Activated CD4-positive, alpha-beta T cell treated with anti-CD3 and anti-CD28 coated beads for 4 hours (primary cell): ENCODE measurements around the gene COL19A1.

Source experiments
- DNase-seq, 2 donors: peaks; one replicate each; pipeline ENCODE4 v3.0.0-alpha.2; 2020

The COL19A1 gene

DNA sequence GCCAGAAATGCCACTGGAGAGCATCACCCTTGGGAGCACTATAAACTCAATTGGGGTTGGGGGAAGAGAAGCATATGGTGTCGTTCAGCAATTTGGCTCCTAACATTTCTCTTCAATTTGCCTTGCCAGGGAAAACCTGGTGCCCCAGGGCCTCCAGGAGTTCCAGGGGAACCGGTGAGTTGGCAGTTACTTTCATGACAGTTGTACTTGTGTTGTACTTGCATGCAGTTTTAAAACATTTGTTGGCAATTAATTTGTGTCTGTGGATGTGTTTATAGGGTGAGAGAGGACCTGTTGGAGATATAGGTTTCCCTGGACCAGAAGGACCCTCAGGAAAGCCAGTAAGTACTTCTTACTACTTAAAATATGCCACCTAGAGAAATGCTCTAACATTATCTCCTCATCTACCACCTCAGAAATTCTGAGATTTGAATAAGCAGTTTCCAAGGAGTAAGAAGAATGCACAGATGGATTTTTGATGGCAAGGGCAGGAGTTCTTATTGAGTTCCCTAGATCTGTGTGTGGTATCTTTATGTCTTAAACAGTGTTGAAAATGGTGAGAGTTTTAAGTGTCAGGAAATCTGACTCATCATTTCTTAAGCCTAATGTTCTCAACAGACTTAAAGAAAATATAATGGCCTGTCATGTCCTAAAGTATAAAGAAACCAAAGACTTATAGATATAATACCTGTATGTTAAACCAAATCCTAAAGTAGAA, 314.0 kb downstream of the COL19A1 start:
- no peak for DNase-seq

DNA sequence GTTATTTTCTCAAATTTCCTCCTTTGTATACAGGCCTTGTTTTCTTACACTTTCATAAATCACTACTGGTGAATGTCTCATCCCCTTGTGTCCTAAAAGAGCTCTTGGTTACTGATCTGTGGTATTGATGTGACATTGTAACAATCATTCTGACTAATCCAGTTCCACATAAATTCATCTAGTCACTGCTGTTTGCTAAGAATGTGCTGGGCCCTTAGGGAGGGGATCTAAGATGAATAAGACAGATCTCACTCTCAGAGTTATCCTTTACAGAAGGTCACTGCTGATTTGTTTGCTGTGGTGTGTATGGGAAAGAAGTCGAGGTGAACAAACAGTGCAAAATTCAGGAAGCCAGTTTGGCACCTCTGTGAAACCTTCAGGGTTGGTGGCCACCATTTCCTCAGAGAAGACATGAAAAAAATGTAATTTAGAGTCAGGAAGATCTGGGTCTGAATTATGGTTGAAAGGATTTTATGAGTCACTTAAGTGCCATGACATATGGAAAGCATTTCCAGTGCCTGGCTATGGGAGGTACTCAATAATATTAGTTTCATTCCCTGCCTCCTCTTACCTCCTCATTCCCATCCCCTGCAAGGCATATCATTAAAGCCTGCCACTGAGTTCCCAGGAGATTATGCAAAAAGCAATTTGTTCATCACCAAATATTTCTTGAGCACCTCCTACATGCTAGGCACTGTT, 314.7 kb downstream of the COL19A1 start:
- DNase-seq = no peak

DNA sequence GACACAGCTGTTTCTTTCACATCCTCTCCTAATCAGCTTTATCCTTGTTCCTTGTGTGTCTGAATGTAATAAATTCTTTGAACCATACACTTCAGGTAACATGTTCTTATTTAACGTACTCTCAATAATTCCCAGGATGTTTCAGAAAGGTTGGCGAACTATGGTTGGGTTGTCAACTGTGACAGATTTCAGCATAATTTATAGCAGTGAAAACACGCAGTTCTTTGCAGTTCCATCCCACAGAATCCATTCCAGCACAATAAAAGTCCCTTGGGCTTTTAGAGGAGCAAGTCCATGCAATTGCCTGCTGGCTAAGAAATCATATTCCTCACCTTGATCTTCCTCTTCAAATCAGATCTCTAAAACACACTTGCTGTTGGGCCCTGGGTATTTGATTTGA, 317.2 kb downstream of the COL19A1 start:
- no peak for DNase-seq

- no peak for DNase-seq
These were observed 318.4 kb downstream of the COL19A1 start for GRCh38 chr6:70184723-70185122.

GRCh38 chr6:70186461-70186860, 320.1 kb downstream of the COL19A1 start:
- DNase-seq = no peak

GRCh38 chr6:70188202-70188601, 321.8 kb downstream of the COL19A1 start:
- no peak for DNase-seq

GRCh38 chr6:70194421-70194820, 328.1 kb downstream of the COL19A1 start:
- no peak for DNase-seq

GRCh38 chr6:70196531-70196930, 330.2 kb downstream of the COL19A1 start:
- DNase-seq = no peak

DNA sequence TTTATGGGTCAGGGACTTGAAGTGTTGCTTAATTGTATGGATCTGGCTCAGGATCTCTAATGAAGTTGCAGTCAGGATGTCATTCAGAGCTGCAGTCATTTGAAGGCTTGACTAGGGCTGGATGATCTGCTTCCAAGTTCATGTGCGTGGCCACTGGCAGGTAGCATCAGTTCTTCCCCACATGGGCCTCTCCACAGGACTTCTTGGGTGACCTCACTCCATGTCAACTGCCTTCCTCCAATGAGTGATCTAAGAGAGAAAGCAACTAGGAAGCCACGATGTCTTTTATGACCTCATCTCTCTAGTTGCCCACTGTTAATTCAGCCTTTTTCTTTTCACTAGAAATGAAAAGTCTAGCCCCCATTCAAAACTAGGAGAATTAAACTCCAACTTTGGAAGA, 332.4 kb downstream of the COL19A1 start:
- no peak for DNase-seq

DNA sequence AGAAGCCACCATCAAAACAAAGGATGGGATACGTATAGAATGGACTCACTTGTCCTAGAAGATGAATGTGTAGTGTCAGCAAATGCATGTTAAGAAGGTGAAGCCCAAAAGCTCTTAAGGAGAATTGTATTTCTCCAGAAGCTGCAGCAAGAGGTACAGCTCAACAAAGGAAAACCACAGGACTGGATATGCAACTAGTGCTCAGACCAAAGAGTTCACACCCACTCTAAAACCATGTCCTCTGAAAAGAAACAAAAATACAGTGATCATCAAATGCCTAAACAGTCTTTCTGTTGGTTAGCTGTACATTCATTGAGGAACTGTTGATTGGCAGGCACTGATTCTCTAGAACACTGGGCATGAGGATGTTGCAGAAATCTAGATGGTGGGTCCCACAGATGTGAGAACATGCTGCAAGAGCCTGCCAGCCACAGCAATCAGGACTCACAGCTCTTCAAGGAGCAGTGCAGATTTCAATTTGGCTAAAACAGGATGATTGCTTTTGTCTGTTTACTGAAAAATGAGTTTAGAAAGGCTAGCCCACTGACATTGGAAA, 342.0 kb downstream of the COL19A1 start:
- DNase-seq = no peak

- no peak for DNase-seq
These were observed 344.1 kb downstream of the COL19A1 start for GRCh38 chr6:70210462-70210861.

- DNase-seq = no peak
These were observed 349.2 kb downstream of the COL19A1 start for GRCh38 chr6:70215460-70216108.

GRCh38 chr6:70216767-70217166, 350.4 kb downstream of the COL19A1 start:
- DNase-seq = no peak

- no peak for DNase-seq
These were observed 353.7 kb downstream of the COL19A1 start for GRCh38 chr6:70219943-70220613.

- DNase-seq = no peak
These were observed 354.8 kb downstream of the COL19A1 start for GRCh38 chr6:70221025-70221714.

GRCh38 chr6:70221715-70222438, 355.5 kb downstream of the COL19A1 start:
- no peak for DNase-seq

- DNase-seq = no peak
These were observed 356.0 kb downstream of the COL19A1 start for GRCh38 chr6:70222439-70222749.

GRCh38 chr6:70225055-70225454, 358.7 kb downstream of the COL19A1 start:
- no peak for DNase-seq

GRCh38 chr6:70231311-70231710, 365.0 kb downstream of the COL19A1 start:
- no peak for DNase-seq

- no peak for DNase-seq
These were observed 368.3 kb downstream of the COL19A1 start for GRCh38 chr6:70234561-70235236.

DNA sequence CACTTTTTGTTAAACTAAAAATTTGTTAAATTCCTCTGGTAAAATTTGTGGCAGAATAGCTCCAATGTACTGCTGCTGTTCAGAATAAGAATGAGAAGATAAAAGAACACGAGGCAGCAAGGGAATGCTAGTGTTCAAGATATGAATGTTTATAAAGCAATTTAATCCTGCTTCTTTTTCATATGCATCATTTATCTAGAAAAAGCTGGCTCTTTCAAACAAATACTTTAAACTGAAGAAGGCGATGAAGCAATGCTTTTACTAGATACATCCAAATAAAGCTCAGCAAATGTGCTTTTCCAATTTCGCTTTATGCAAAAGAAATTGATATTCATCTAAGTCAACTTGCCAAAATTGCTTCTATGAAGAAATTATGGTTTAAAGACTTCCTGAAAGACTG, 370.0 kb downstream of the COL19A1 start:
- DNase-seq = no peak
